ENCODE results near the gene PIEZO2. TPM values are rescaled to one million over a fixed set of nuclear protein-coding genes. Genes with fewer than 3 reads are reported as not detected.

The PIEZO2 gene
- total RNA-seq, 1 experiment from 2014 or later, result 0.11 TPM

DNA sequence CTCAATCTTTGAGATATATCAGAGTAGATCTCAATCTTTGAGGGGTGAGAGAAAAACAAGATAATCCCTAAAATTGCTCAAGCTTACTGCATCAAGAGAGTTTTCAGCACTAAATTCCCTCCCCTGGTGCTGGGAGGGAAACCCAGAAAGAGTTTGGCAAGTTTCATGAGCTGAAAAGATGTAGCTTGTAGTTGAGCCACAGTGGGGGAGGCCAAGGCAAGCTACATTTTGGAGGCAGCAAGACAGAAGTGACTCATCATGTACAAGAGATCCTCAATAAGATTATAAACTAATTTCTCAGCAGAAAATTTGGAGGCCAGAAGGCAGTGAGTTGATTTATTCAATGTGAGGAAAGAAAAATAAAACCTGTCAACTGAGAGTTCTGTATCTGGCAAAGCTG lies 308.2 kb downstream of the PIEZO2 start:
- Mint-ChIP-seq H3K9me3 (ENCODE audit: unreplicated experiment) (peaks cover 7% of the 10 kb centered on the region), H3K36me3 (ENCODE audit: insufficient read depth, unreplicated experiment) (no peaks in the 10 kb centered on the region), H3K27ac (ENCODE audit: unreplicated experiment) (no peak overlapping the region), H3K27me3 (ENCODE audit: insufficient read depth, unreplicated experiment) (no peaks in the 10 kb centered on the region), H3K4me1 (ENCODE audit: low read depth, unreplicated experiment) (no peaks in the 10 kb centered on the region), H3K4me3 (ENCODE audit: unreplicated experiment) (no peak overlapping the region)
- POLR2A ChIA-PET, result no interaction called here
- Histone ChIP-seq H3K36me3 (ENCODE audit: control insufficient read depth, insufficient read depth, low read length) (no peaks in the 10 kb centered on the region), H3K4me1 (no peaks in the 10 kb centered on the region; the same call in 1 of the 2 replicates), H3K4me3 (ENCODE audit: low read depth, low read length) (no peak overlapping the region), H3K27me3 (replicated peaks; ENCODE audit: control insufficient read depth, insufficient read depth, low read length) (no peaks in the 10 kb centered on the region), H3K9me3 (0 out of 2 replicates have a peak, but pooled peaks cover 5% of the 10 kb centered on the region)
- CTCF ChIA-PET, result interaction anchor here (1.0 kb wide), 1 partner anchor 10 kb away, joined by 4 read pairs; no protein-coding TSS in a partner anchor
- TF ChIP-seq, protein P1, sequence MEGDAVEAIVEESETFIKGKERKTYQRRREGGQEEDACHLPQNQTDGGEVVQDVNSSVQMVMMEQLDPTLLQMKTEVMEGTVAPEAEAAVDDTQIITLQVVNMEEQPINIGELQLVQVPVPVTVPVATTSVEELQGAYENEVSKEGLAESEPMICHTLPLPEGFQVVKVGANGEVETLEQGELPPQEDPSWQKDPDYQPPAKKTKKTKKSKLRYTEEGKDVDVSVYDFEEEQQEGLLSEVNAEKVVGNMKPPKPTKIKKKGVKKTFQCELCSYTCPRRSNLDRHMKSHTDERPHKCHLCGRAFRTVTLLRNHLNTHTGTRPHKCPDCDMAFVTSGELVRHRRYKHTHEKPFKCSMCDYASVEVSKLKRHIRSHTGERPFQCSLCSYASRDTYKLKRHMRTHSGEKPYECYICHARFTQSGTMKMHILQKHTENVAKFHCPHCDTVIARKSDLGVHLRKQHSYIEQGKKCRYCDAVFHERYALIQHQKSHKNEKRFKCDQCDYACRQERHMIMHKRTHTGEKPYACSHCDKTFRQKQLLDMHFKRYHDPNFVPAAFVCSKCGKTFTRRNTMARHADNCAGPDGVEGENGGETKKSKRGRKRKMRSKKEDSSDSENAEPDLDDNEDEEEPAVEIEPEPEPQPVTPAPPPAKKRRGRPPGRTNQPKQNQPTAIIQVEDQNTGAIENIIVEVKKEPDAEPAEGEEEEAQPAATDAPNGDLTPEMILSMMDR (IDR thresholded peaks at IDR 0.05; ENCODE audit: insufficient read depth in 1 of 2, low read depth in 1 of 2, low read length in 1 of 2, severe bottlenecking in 1 of 2, unreplicated experiment in 1 of 2), result no peak
- no peak for DNase-seq
- intact Hi-C loops (cut with micrococcal nuclease; ENCODE audit: unreplicated experiment), result no loop called here
- BruUV-seq (replicated peaks), result no TSS peak

DNA sequence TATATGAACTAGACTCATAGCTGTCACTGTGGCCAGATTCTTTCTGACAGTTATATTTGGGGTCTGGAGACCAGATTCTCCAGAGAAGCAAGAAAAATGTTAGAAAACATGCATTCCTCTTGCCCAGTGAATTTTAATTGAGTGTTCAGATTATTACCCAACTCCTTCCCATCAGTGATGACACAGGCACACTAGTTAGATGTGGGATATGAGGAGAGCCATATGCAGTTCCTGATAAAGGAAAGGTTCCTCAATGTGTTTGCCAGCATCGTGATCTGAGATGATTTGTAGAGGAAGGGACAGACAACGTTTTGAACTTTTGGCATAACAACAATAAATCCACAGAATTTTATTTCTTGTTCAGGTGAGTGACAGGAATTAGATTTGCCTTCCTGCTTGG lies 308.6 kb downstream of the PIEZO2 start:
- Mint-ChIP-seq H3K4me1 (ENCODE audit: low read depth, unreplicated experiment) (no peaks in the 10 kb centered on the region), H3K27me3 (ENCODE audit: insufficient read depth, unreplicated experiment) (no peaks in the 10 kb centered on the region), H3K4me3 (ENCODE audit: unreplicated experiment) (no peak overlapping the region), H3K36me3 (ENCODE audit: insufficient read depth, unreplicated experiment) (no peaks in the 10 kb centered on the region), H3K27ac (ENCODE audit: unreplicated experiment) (no peak overlapping the region), H3K9me3 (ENCODE audit: unreplicated experiment) (peaks cover 2% of the 10 kb centered on the region)
- POLR2A ChIA-PET, result no interaction called here
- CTCF ChIA-PET, result interaction anchor here (1.0 kb wide), 1 partner anchor 11 kb away, joined by 4 read pairs; no protein-coding TSS in a partner anchor
- Histone ChIP-seq H3K4me1 (no peaks in the 10 kb centered on the region; the same call in 1 of the 2 replicates), H3K36me3 (ENCODE audit: control insufficient read depth, insufficient read depth, low read length) (no peaks in the 10 kb centered on the region), H3K9me3 (0 out of 2 replicates have a peak, but pooled peaks cover 5% of the 10 kb centered on the region), H3K4me3 (ENCODE audit: low read depth, low read length) (no peak overlapping the region), H3K27me3 (replicated peaks; ENCODE audit: control insufficient read depth, insufficient read depth, low read length) (no peaks in the 10 kb centered on the region)
- intact Hi-C loops (cut with micrococcal nuclease; ENCODE audit: unreplicated experiment), result no loop called here
- TF ChIP-seq, protein P1 (IDR thresholded peaks at IDR 0.05; ENCODE audit: insufficient read depth in 1 of 2, low read depth in 1 of 2, low read length in 1 of 2, severe bottlenecking in 1 of 2, unreplicated experiment in 1 of 2), result no peak
- DNase-seq, result no peak
- no TSS peak for BruUV-seq (replicated peaks)

DNA sequence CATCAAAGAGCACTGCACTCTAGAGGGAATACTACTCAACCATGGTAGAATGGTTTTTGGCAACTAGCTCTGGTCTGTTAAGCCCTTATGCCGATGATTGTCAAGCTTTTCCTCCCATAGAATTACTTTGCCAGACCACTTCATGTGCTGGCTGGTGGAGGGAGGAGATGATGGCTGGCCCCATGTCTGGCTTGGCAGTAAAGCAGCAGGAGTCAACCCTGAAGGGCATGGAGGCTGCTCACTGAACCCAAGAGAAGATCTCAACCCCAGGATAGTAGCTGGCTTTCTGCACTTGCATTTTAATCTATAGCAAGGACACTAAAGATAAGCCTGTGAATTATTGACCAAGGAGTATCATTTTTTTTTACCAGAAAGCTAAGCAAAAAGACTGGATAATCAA lies 309.9 kb downstream of the PIEZO2 start:
- ChIA-PET CTCF (no interaction called here), POLR2A (no interaction called here)
- TF ChIP-seq, protein P1 (IDR thresholded peaks at IDR 0.05; ENCODE audit: insufficient read depth in 1 of 2, low read depth in 1 of 2, low read length in 1 of 2, severe bottlenecking in 1 of 2, unreplicated experiment in 1 of 2), result no peak
- Histone ChIP-seq H3K36me3 (ENCODE audit: control insufficient read depth, insufficient read depth, low read length) (no peaks in the 10 kb centered on the region), H3K4me1 (no peaks in the 10 kb centered on the region; the same call in 1 of the 2 replicates), H3K4me3 (ENCODE audit: low read depth, low read length) (no peak overlapping the region), H3K27me3 (replicated peaks; ENCODE audit: control insufficient read depth, insufficient read depth, low read length) (no peaks in the 10 kb centered on the region), H3K9me3 (no peaks in the 10 kb centered on the region)
- no peak overlapping the region for H3K4me3 Mint-ChIP-seq (ENCODE audit: unreplicated experiment)
- H3K27me3 Mint-ChIP-seq (ENCODE audit: insufficient read depth, unreplicated experiment), result no peaks in the 10 kb centered on the region
- no peaks in the 10 kb centered on the region for H3K4me1 Mint-ChIP-seq (ENCODE audit: low read depth, unreplicated experiment)
- BruUV-seq (replicated peaks), result no TSS peak
- H3K27ac Mint-ChIP-seq (ENCODE audit: unreplicated experiment), result no peak overlapping the region
- intact Hi-C loops (cut with micrococcal nuclease; ENCODE audit: unreplicated experiment), result no loop called here
- no peak for DNase-seq
- H3K9me3 Mint-ChIP-seq (ENCODE audit: unreplicated experiment), result no peaks in the 10 kb centered on the region
- no peaks in the 10 kb centered on the region for H3K36me3 Mint-ChIP-seq (ENCODE audit: insufficient read depth, unreplicated experiment)
